ENCODE results near the gene COL5A1.

The COL5A1 gene

GRCh38 chr9:134885001-134885678 lies 243.5 kb downstream of the COL5A1 start:
- 98% methylated on average over 13 of the region's 22 CpGs for WGBS (ENCODE audit: insufficient coverage)
- H3K4me3 ChIP-seq (ENCODE audit: control insufficient read depth in 1 of 7, extremely low read depth in 1 of 7, insufficient read depth in 4 of 7, low read depth in 2 of 7, low read length in 6 of 7), result no peak overlapping the region
- DNase-seq, result no peak
- no peaks in the 10 kb centered on the region for H3K36me3 ChIP-seq (ENCODE audit: control insufficient read depth in 4 of 4, insufficient read depth in 4 of 4, low read length in 3 of 4)
- CTCF ChIA-PET, result no interaction called here
- H3K27me3 ChIP-seq (replicated peaks in 2 of 5; ENCODE audit: control insufficient read depth in 4 of 5, insufficient read depth in 5 of 5, low read length in 4 of 5), result no peaks in the 10 kb centered on the region
- peaks cover 6 to 38% (median 29%) of the 10 kb centered on the region in 4 experiments for H3K4me1 ChIP-seq (ENCODE audit: control extremely low read depth in 1 of 4, control insufficient read depth in 4 of 4, insufficient read depth in 4 of 4, low read length in 3 of 4)
- POLR2A ChIA-PET, result no interaction called here
- no peak overlapping the region for H3K27ac ChIP-seq (ENCODE audit: insufficient read depth in 1 of 2, low read depth in 1 of 2, low read length in 2 of 2, poor library complexity in 1 of 2, severe bottlenecking in 2 of 2)
- no peaks in the 10 kb centered on the region for H3K9me3 ChIP-seq (ENCODE audit: control extremely low read depth in 1 of 5, control insufficient read depth in 4 of 5, insufficient read depth in 2 of 5, low read depth in 1 of 5, low read length in 4 of 5)

GRCh38 chr9:134885679-134886412 lies 244.2 kb downstream of the COL5A1 start:
- Histone ChIP-seq H3K36me3 (ENCODE audit: control insufficient read depth in 4 of 4, insufficient read depth in 4 of 4, low read length in 3 of 4) (no peaks in the 10 kb centered on the region), H3K4me1 (ENCODE audit: control extremely low read depth in 1 of 4, control insufficient read depth in 4 of 4, insufficient read depth in 4 of 4, low read length in 3 of 4) (peaks cover 6 to 40% (median 30%) of the 10 kb centered on the region in 4 experiments), H3K27me3 (replicated peaks in 2 of 5; ENCODE audit: control insufficient read depth in 4 of 5, insufficient read depth in 5 of 5, low read length in 4 of 5) (no peaks in the 10 kb centered on the region), H3K9me3 (ENCODE audit: control extremely low read depth in 1 of 5, control insufficient read depth in 4 of 5, insufficient read depth in 2 of 5, low read depth in 1 of 5, low read length in 4 of 5) (no peaks in the 10 kb centered on the region), H3K4me3 (ENCODE audit: control insufficient read depth in 1 of 7, extremely low read depth in 1 of 7, insufficient read depth in 4 of 7, low read depth in 2 of 7, low read length in 6 of 7) (no peak overlapping the region), H3K27ac (ENCODE audit: insufficient read depth in 1 of 2, low read depth in 1 of 2, low read length in 2 of 2, poor library complexity in 1 of 2, severe bottlenecking in 2 of 2) (no peak overlapping the region)
- no peak for DNase-seq
- WGBS (ENCODE audit: insufficient coverage), result 98% methylated on average over 22 of the region's 24 CpGs
- ChIA-PET POLR2A (no interaction called here), CTCF (no interaction called here)

DNA sequence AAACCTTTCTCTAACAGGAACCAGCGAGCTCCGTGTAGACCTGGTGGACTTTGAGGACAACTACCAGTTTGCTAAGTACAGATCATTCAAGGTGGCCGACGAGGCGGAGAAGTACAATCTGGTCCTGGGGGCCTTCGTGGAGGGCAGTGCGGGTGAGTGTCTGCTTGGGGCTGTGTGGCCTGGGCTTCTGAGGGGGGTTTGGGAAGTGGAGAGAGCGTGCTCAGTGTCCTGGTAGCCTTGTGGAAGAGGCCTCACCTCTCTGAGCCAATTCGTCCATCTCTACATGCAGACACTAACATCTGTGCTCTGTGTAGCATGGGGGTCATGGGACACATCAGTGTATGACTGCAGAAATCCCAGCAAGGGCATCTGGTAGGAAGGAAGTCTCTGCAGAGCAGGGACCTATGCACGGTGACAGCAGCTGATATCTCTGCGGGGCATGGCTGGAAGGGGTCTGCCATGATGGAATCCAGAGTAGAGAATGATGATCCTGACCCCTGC lies 244.9 kb downstream of the COL5A1 start:
- no peak for DNase-seq
- WGBS (ENCODE audit: insufficient coverage), result 90% methylated on average over 10 of the region's 11 CpGs
- H3K4me1 ChIP-seq (ENCODE audit: control extremely low read depth in 1 of 4, control insufficient read depth in 4 of 4, insufficient read depth in 4 of 4, low read length in 3 of 4), result peaks cover 6 to 46% (median 33%) of the 10 kb centered on the region in 4 experiments
- no peaks in the 10 kb centered on the region for H3K36me3 ChIP-seq (ENCODE audit: control insufficient read depth in 4 of 4, insufficient read depth in 4 of 4, low read length in 3 of 4)
- no peak overlapping the region for H3K4me3 ChIP-seq (ENCODE audit: control insufficient read depth in 1 of 7, extremely low read depth in 1 of 7, insufficient read depth in 4 of 7, low read depth in 2 of 7, low read length in 6 of 7)
- no peak overlapping the region for H3K27ac ChIP-seq (ENCODE audit: insufficient read depth in 1 of 2, low read depth in 1 of 2, low read length in 2 of 2, poor library complexity in 1 of 2, severe bottlenecking in 2 of 2)
- CTCF ChIA-PET, result no interaction called here
- H3K27me3 ChIP-seq (replicated peaks in 2 of 5; ENCODE audit: control insufficient read depth in 4 of 5, insufficient read depth in 5 of 5, low read length in 4 of 5), result no peaks in the 10 kb centered on the region
- POLR2A ChIA-PET, result no interaction called here
- no peaks in the 10 kb centered on the region for H3K9me3 ChIP-seq (ENCODE audit: control extremely low read depth in 1 of 5, control insufficient read depth in 4 of 5, insufficient read depth in 2 of 5, low read depth in 1 of 5, low read length in 4 of 5)

- Histone ChIP-seq H3K36me3 (ENCODE audit: control insufficient read depth in 4 of 4, insufficient read depth in 4 of 4, low read length in 3 of 4) (no peaks in the 10 kb centered on the region), H3K4me3 (ENCODE audit: control insufficient read depth in 1 of 7, extremely low read depth in 1 of 7, insufficient read depth in 4 of 7, low read depth in 2 of 7, low read length in 6 of 7) (peak overlapping the region in 2 of 7 experiments; percentile 4 to 5), H3K27me3 (replicated peaks in 2 of 5; ENCODE audit: control insufficient read depth in 4 of 5, insufficient read depth in 5 of 5, low read length in 4 of 5) (no peaks in the 10 kb centered on the region), H3K27ac (ENCODE audit: insufficient read depth in 1 of 2, low read depth in 1 of 2, low read length in 2 of 2, poor library complexity in 1 of 2, severe bottlenecking in 2 of 2) (no peak overlapping the region), H3K9me3 (ENCODE audit: control extremely low read depth in 1 of 5, control insufficient read depth in 4 of 5, insufficient read depth in 2 of 5, low read depth in 1 of 5, low read length in 4 of 5) (no peaks in the 10 kb centered on the region), H3K4me1 (ENCODE audit: control extremely low read depth in 1 of 4, control insufficient read depth in 4 of 4, insufficient read depth in 4 of 4, low read length in 3 of 4) (peaks cover 6 to 50% (median 34%) of the 10 kb centered on the region in 4 experiments)
- 95% methylated on average over 10 of the region's 10 CpGs for WGBS (ENCODE audit: insufficient coverage)
- DNase-seq, result no peak
- ChIA-PET POLR2A (no interaction called here), CTCF (interaction anchor here (0.9 to 1.2 kb wide), 2 partner anchors 11 to 86 kb away, joined by 3 to 5 read pairs; no protein-coding TSS in a partner anchor)
These were observed 245.6 kb downstream of the COL5A1 start for GRCh38 chr9:134887219-134887618.

DNA sequence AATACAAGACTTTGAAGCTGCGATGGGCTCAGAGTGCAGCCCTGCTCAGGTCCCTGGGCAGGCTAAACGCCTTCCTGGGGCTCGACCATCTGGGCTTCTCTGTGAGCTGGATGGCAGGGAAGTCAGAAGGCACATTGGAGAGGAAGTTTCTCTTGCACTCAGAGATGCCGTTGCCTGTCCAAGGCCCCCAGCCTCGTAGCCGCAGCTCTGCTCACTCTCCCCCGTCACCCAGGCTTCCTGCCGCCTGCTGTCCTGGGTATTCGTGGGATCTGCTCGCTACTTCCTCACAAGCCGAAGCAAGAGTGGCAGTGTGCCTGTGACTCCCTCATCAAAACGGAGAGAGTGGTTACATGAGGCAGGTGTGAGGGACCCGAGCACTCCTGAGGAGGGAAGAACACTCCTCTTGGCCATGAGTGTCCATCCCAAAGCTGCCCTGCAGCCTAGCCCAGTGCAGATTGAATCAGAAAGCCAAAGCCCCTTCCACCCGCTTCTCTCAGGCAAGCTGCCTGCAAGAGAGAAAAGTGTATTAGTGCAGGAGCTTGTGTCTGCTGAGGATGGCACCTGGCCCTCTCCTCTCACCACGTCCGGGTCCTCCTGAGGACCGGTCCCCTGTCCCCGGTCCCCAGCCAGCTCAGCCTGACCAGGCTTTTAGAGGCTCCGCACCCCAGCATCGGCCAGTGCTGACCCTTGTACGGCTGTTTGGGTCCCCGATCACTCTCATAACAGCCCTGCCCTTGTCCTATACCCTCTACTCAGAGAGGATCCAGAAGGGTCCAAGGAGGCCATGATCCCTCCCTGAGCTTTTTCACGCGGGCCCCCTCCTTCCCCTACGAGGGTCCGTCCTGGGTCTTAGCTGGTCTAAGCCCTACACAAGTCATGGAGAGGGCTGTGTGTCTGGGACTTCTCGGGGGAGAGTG lies 246.3 kb downstream of the COL5A1 start:
- Histone ChIP-seq H3K9me3 (ENCODE audit: control extremely low read depth in 1 of 5, control insufficient read depth in 4 of 5, insufficient read depth in 2 of 5, low read depth in 1 of 5, low read length in 4 of 5) (no peaks in the 10 kb centered on the region), H3K27me3 (replicated peaks in 2 of 5; ENCODE audit: control insufficient read depth in 4 of 5, insufficient read depth in 5 of 5, low read length in 4 of 5) (no peaks in the 10 kb centered on the region), H3K36me3 (ENCODE audit: control insufficient read depth in 4 of 4, insufficient read depth in 4 of 4, low read length in 3 of 4) (no peaks in the 10 kb centered on the region), H3K4me3 (ENCODE audit: control insufficient read depth in 1 of 7, extremely low read depth in 1 of 7, insufficient read depth in 4 of 7, low read depth in 2 of 7, low read length in 6 of 7) (peak overlapping the region in 2 of 7 experiments; percentile 4 to 5), H3K4me1 (ENCODE audit: control extremely low read depth in 1 of 4, control insufficient read depth in 4 of 4, insufficient read depth in 4 of 4, low read length in 3 of 4) (peaks cover 6 to 50% (median 34%) of the 10 kb centered on the region in 4 experiments), H3K27ac (ENCODE audit: insufficient read depth in 1 of 2, low read depth in 1 of 2, low read length in 2 of 2, poor library complexity in 1 of 2, severe bottlenecking in 2 of 2) (no peak overlapping the region)
- DNase-seq, result peak; percentile 64 to 94 (median 93)
- 45% methylated on average over 24 of the region's 27 CpGs for WGBS (ENCODE audit: insufficient coverage)
- ChIA-PET CTCF (interaction anchor here (0.9 to 1.2 kb wide), 2 partner anchors 10 to 86 kb away, joined by 3 to 5 read pairs; no protein-coding TSS in a partner anchor), POLR2A (no interaction called here)

DNA sequence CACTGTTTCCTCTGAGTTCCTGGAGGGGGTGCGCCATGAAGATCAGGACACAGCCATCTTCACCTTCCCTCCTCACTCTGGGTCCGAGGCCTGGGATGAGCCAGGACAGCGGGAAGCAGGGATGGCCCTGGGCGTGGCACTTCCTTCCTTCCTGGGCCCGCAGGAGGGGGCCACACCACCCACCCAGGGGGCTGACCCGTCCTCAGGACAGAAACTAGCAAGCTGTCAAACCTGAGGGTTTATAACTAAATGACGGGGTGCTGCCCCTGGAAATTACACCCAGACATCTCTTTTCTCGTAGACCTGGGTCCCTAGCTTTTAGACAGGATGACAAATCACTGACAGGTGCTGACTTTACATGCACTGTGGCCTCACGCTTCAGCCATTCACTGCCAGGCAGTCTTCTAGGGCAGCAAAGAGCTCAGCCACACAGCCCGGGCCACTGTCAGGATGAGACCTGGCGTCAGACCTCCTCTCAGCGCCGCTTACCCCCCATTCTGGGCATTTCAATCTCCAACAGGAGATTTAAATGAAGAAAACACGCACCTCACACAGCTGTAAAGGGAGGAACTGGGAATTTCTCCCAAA lies 247.1 kb downstream of the COL5A1 start:
- H3K27ac ChIP-seq (ENCODE audit: insufficient read depth in 1 of 2, low read depth in 1 of 2, low read length in 2 of 2, poor library complexity in 1 of 2, severe bottlenecking in 2 of 2), result no peak overlapping the region
- H3K9me3 ChIP-seq (ENCODE audit: control extremely low read depth in 1 of 5, control insufficient read depth in 4 of 5, insufficient read depth in 2 of 5, low read depth in 1 of 5, low read length in 4 of 5), result no peaks in the 10 kb centered on the region
- peaks cover 6 to 50% (median 34%) of the 10 kb centered on the region in 4 experiments for H3K4me1 ChIP-seq (ENCODE audit: control extremely low read depth in 1 of 4, control insufficient read depth in 4 of 4, insufficient read depth in 4 of 4, low read length in 3 of 4)
- H3K36me3 ChIP-seq (ENCODE audit: control insufficient read depth in 4 of 4, insufficient read depth in 4 of 4, low read length in 3 of 4), result no peaks in the 10 kb centered on the region
- ChIA-PET POLR2A (no interaction called here), CTCF (no interaction called here)
- no peak for DNase-seq
- WGBS (ENCODE audit: insufficient coverage), result 90% methylated on average over 11 of the region's 14 CpGs
- no peak overlapping the region for H3K4me3 ChIP-seq (ENCODE audit: control insufficient read depth in 1 of 7, extremely low read depth in 1 of 7, insufficient read depth in 4 of 7, low read depth in 2 of 7, low read length in 6 of 7)
- H3K27me3 ChIP-seq (replicated peaks in 2 of 5; ENCODE audit: control insufficient read depth in 4 of 5, insufficient read depth in 5 of 5, low read length in 4 of 5), result no peaks in the 10 kb centered on the region

Measured in common myeloid progenitor, CD34-positive (primary cell).